Left lobe of liver (tissue), 2 donors: ENCODE data around the gene PDE4D. TPM values are rescaled to one million over a fixed set of nuclear protein-coding genes. Genes with fewer than 3 reads are reported as not detected.
"Not testable (repeated sequence)": the region's sequence is repeated elsewhere in the genome, so short reads cannot be mapped to it uniquely, and the experiment has no call there.

Experiments used
- ATAC-seq: fragments of 200-7000 bp; cut with Tn5 transposase; one replicate; pipeline ENCODE4 v1.9.1; 2020; ENCODE audit warnings: mild to moderate bottlenecking, moderate library complexity
- DNase-seq: peaks from one replicate; pipeline ENCODE4 v3.0.0-alpha.2; 2020; ENCODE audit warnings: low spot score
- total RNA-seq: library from RNA; stranded (reverse); gene quantifications from one replicate; pipeline ENCODE4 v1.2.1, GENCODE V29; 2021
- donor health status: DM: no; HTN: no; CAD: no; lungs with moderate emphysema.
- donor health status: DM: no; HTN: yes; CAD: no.

The PDE4D gene
- total RNA-seq, 1 donor from 2014 or later = 2.4 TPM

- ATAC-seq = no peak
- DNase-seq = no peak
Observed at GRCh38 chr5:59487068-59487686, 406.3 kb downstream of the PDE4D start.

DNA sequence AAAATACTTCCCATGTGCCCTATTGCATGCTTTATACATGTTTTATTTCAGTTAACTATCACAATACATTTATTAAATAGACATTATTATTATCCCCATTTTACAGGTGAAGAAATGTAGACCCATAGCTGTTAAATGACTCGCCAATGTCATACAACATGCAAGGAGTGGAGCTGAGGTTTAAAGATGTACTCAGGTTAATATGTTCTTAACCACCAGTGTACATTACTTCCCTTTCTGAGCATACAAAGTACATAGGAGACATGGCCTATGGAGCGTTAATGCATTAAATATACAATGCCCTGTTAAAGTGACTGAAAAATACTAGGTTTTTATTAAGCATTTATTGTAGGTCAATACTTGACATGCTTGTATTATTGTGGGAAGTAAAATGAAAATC, 407.0 kb downstream of the PDE4D start:
- DNase-seq (no peak), ATAC-seq (no peak)

GRCh38 chr5:59485629-59486439, 407.7 kb downstream of the PDE4D start:
- DNase-seq (no peak), ATAC-seq (no peak)

- no peak for ATAC-seq
- no peak for DNase-seq
Observed at GRCh38 chr5:59485107-59485506, 408.4 kb downstream of the PDE4D start.

GRCh38 chr5:59484618-59485017, 408.9 kb downstream of the PDE4D start:
- no peak for DNase-seq
- no peak for ATAC-seq

DNA sequence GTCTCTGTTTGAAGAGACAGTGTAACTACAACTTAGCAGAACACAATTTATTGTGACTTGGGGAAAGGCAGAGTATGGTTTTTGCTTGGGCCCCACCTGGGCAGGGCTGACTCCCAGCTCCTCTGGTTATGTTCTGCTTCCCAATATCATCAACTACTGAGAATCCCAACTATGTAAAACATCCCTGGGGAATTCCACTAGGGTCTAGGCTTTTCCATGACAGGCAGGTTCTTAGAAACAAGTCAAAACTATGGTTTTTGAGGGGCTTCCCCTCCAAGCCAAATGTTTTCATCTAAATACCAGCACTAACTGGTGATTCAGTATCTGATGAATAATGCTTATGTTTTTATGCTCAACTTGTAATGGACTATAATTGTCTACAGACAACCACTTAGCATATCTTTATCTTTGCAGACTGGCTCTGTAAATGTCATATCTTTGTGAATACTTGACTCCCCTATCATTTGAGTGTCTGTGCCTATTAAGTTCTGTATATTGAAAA, 409.5 kb downstream of the PDE4D start:
- DNase-seq (no peak), ATAC-seq (no peak)

DNA sequence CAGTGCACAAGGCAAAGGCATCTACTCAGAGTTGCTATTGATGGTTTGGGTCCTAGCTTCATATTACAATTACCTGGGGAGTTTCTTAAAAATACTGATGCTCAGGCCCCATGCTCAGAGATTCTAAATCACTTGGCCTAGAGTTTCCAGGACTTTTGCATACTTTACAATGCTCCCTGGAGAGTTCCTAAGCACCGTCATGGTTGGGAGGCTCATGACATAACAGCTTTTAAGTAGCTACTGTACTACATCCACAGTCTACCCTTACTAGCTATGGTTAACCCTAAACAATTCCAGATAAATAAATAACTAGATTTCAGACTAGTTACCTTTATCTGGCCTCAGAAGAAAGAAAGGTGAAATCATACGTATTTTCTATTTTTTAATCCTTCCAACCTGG, 414.4 kb downstream of the PDE4D start:
- ATAC-seq = no peak
- no peak for DNase-seq

DNA sequence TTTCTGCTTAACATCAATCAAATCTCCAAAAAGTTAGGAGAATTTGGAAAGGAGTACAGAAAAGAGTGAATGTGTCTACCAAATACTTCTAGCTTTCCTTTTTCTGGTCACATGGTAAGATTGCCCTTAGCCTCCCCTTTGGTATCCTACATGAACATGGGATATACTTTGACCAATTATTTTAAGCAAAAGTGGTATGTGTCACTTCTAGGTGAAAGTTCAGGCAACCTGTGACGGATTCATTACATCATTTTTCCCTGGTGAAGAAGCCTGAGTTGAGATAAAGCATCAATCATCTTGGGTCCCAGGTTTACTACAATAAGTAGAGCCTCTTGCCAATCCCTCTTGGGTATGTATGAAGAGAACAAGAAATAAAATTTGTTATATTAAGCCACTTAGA, 419.2 kb downstream of the PDE4D start:
- ATAC-seq = no peak
- DNase-seq = no peak

GRCh38 chr5:59473611-59474010, 419.9 kb downstream of the PDE4D start:
- ATAC-seq = no peak
- no peak for DNase-seq

DNA sequence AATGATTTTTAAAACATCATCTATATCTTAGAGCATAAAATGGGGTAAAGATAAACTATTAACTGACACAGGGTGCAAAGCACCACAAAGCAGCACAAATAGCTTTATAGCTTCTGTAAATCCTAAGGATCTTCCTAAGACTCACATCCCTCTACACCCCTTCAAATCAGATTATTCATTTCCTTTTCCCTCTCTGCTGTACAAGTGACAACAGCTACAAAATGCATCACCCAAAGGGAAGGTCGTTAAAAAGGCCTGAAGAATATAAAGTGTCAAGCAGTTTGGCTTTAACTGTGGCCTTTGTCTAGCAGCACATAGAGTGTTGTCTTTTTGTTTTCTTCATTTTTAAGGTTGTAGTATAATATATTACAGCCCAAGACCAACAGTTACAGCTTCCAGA, 422.1 kb downstream of the PDE4D start:
- DNase-seq = no peak
- ATAC-seq = no peak

DNA sequence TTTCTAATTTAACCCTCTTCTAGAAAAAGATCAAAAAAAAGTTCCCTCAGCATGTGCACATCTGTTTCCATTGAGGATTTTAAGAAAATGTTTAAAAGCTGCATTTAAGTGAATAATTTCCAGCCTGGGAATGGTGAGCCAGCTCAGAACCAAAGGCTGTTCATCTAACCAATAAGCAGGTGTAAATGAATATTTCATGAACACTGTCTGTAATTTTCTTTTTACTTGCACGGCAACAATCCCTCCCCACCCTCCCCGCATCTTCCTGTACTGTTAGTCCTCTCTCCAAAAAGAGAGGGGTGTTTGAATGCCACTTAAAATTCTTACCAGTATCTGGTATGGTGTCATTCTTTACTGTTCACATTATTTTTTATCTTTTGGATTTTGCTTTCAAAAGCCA, 425.6 kb downstream of the PDE4D start:
- no peak for ATAC-seq
- no peak for DNase-seq

- ATAC-seq = peak; percentile 84
- DNase-seq = no peak
Observed at GRCh38 chr5:59466271-59466670, 427.3 kb downstream of the PDE4D start.

DNA sequence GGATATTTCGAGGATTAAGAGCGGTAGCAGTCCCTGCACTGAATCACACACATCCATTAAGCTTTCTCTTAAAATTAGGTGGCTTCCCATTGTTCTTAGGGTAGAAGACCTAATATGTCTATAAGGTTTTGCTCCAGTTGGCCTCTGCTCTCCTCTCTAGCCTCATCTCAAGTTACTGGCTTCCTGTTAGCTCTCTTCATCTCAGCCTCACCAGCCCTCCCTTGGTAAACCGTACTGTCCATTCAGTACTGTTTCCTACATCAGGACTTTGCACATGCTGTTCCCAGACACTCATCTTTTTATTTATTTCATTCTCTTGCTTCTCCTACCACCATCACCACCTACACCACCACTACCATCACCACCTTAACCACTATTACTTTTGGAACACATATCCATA, 428.6 kb downstream of the PDE4D start:
- ATAC-seq = no peak
- no peak for DNase-seq

GRCh38 chr5:59463618-59464166, 429.8 kb downstream of the PDE4D start:
- not testable (repeated sequence) for DNase-seq, ATAC-seq

- DNase-seq = no peak
- no peak for ATAC-seq
Observed at GRCh38 chr5:59462956-59463355, 430.6 kb downstream of the PDE4D start.

DNA sequence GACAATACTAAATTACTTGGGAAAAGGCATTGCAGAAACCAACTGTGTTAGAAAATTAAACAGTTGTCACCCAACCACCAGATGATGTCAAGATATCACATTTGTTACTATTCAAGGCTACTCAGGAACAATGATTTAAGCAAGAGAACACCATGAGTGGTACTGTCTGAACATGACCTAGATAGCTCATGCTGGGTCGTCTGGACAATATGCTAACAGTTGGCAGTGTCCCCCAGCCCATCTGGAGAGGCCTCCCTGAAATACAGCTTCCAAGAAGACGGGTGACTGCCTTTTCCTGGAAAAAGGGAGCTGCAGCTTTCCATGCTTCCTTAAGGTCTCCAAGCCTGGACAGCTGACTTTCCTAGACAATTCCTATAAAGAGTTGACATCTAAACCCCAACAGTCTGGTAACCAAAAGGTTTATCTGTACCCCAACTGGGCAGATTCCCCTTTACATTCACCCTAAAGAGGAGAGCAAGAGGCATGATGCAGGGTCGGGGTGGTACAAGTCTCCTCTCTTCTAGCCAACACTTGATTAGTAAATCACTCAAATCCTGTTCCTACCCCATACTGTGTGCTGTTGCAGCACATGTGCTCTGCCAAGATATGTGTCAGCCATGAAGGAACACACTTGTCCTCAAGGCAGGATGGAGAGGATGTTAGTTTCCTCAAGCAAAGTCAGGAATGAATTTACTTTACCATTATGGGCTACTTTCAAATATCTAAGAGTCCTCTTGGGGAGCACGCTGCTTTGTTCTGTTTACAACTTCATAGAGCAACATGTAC, 433.0 kb downstream of the PDE4D start:
- DNase-seq (no peak), ATAC-seq (no peak)

- DNase-seq (no peak), ATAC-seq (no peak)
Observed at GRCh38 chr5:59458966-59459729, 434.4 kb downstream of the PDE4D start.

GRCh38 chr5:59458321-59458720, 435.2 kb downstream of the PDE4D start:
- ATAC-seq (peak; percentile 43), DNase-seq (no peak)

GRCh38 chr5:59449905-59450644, 443.5 kb downstream of the PDE4D start:
- no peak for ATAC-seq
- no peak for DNase-seq

GRCh38 chr5:59446356-59446755, 447.2 kb downstream of the PDE4D start:
- no peak for DNase-seq
- no peak for ATAC-seq
